NCI-H524 (cell line): ENCODE data around the gene ZNF236.
"Not testable (repeated sequence)": the region's sequence is repeated elsewhere in the genome, so short reads cannot be mapped to it uniquely, and the experiment has no call there.

Experiments
- DNase-seq, 2 experiments: peaks; one replicate each; lab custom pipeline; 2025; lab: John Stamatoyannopoulos, UW

The ZNF236 gene

GRCh38 chr18:76948345-76948744 lies 126.0 kb downstream of the ZNF236 start:
- no peak for DNase-seq

DNA sequence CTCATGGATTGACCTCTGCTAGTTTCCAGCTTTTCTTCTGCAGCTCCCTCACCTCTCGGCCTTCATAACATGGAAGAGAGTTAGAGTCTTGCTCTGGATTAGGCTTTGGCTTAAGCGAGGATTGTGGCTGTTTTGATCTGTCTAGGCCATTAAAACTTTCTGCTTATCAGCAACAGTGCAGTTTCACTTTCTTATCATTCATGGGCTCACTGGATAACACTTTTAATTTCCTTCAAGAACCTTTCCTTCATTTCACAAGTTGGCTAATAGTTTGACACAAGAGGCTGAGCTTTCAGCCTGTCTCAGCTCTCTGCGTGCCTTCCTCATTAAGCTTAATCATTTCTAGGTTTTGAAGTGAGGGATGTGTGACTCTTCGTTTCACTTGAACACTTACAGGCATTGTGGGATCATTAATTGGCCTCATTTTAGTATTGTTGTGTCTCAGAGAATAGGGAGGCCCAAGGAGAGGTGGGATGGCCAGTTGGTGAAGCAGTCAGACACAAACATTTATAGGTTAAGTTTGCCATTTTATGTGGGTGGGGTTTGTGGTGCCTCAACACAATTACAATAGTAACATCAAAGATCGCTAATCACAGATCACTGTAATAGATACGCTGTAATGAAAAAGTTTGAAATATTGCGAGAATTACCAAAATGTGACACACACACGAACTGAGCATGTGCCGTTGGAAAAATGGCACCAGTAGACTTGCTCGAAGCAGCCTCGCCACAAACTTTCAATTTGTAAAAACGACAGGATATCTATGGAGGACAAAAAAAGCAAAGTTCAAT lies 129.3 kb downstream of the ZNF236 start:
- DNase-seq, result no peak

- no peak for DNase-seq
Observed at GRCh38 chr18:76952747-76953146, 130.4 kb downstream of the ZNF236 start.

GRCh38 chr18:76953156-76953555 lies 130.8 kb downstream of the ZNF236 start:
- no peak for DNase-seq

GRCh38 chr18:76953583-76954233 lies 131.4 kb downstream of the ZNF236 start:
- no peak for DNase-seq

DNA sequence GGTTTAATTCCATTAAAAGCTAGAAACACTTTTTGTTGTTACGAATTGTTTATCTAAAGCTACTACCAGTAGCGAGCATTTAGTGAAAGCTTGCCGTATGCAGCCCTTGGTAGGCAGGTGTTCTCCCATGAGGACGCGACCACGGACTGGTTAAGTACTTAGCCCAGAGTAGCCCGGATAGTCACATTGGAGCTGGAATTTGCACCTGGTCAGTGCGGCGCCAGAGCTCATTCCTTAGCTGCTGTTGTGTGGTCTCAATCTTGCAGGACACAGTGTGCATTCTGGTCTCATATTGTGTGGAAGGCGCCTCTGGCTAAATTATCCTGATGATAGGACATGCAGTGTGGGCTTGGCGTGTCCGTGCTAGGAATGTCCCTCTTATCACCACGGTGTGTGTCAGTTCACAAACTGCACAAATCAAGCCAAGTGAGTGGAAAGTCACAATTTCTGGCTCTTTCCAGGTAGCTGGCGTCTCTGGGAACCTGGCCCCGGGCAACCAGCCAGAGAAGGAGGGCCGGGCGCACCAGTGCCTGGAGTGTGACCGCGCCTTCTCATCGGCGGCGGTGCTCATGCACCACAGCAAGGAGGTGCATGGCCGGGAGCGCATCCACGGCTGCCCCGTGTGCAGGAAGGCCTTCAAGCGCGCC lies 133.3 kb downstream of the ZNF236 start:
- no peak for DNase-seq

- no peak for DNase-seq
Observed at GRCh38 chr18:76956648-76957047, 134.3 kb downstream of the ZNF236 start.

GRCh38 chr18:76957384-76958355 lies 135.3 kb downstream of the ZNF236 start:
- DNase-seq, result no peak

DNA sequence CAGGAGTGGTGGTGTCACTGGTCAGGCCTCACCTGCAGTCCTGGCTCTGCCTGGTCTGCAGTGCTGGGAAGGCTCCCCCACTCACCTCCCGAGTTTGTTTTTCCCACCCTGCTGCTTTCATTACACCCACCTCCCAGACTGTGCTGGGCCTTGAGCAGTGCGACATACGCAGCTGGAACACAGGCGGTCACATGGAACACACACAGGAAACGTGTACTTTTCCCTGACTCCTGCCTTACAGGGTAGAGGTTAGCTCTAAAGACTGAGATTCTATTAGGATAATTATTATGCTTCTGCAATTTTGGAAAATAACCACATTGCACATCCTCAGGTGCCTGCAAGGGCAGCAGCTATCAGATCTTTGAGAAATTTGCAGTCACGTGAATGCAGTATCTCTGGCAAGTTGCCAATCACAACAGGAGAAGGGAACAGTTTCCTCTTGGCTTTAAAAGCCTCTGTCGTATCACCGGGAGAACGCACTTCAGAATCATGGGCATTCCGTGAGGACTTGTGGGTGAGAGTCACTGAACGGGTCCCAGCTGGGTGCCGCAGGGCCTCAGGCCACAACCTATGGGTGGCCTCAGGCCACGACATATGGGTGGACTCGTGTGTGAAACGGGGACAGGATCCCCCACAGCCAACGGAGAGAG lies 136.5 kb downstream of the ZNF236 start:
- no peak for DNase-seq

- no peak for DNase-seq
Observed at GRCh38 chr18:76959605-76960004, 137.2 kb downstream of the ZNF236 start.

GRCh38 chr18:76960528-76961035 lies 138.2 kb downstream of the ZNF236 start:
- no peak for DNase-seq

DNA sequence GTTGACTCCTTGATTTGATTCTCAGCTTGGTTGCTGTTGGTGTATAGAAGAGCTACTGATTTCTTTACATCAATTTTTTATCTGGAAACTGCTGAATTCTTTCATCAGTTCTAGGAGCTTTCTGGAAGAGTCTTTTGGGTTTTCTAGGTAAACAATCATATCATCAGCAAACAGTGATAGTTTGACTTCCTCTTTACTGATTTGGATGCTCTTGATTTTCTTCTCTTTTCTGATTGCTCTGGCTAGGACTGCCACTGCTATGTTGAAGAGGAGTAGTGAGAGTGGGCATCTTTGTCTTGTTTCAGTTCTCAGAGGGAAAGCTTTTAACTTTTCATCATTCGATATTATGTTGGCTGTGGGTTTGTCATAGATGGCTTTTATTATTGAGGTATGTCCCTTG lies 140.5 kb downstream of the ZNF236 start:
- no peak for DNase-seq

DNA sequence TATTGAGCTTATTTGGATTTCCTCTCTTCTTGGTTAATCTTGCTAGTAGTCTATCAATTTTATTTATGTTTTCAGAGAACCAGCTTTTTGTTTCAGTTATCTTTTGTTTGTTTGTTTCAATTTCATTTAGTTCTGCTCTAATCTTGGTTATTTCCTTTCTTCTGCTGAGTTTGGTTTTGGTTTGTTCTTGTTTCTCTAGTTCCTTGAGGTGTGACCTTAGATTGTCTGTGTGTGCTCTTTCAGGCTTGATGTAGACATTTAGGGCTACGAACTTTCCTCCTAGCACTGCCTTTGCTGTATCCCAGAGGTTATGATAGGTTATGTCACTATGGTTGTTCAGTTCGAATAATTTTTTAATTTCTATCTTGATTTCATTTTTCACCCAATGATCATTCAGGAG lies 141.6 kb downstream of the ZNF236 start:
- DNase-seq, result no peak

DNA sequence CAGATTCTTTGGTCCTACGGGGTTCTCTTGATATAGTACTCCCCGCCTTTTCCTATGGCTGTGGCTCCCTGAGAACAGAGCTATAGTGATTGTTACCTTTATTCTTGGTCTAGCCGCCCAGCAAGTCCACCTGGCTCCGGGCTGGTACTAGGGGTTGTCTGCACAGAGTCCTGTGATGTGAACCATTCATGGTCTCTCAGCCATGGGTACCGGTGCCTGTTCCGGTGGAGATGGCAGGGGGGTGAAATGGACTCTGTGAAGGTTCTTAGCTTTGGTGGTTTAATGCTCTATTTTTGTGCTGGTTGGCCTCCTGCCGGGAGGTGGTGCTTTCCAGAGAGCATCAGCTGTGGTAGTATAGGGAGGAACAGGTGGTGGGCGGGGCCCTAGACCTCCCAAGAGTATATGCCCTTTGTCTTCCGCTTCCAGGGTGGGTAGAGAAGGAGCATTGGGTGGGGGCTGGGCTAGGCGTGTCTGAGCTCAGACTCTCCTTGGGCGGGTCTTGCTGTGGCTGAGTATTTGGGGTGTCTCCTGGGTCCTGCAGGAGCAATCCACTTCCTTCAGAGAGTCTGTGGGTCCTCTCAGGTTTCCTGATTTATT lies 143.3 kb downstream of the ZNF236 start:
- not testable (repeated sequence) for DNase-seq

- DNase-seq, result not testable (repeated sequence)
Observed at GRCh38 chr18:76967299-76967698, 144.9 kb downstream of the ZNF236 start.

DNA sequence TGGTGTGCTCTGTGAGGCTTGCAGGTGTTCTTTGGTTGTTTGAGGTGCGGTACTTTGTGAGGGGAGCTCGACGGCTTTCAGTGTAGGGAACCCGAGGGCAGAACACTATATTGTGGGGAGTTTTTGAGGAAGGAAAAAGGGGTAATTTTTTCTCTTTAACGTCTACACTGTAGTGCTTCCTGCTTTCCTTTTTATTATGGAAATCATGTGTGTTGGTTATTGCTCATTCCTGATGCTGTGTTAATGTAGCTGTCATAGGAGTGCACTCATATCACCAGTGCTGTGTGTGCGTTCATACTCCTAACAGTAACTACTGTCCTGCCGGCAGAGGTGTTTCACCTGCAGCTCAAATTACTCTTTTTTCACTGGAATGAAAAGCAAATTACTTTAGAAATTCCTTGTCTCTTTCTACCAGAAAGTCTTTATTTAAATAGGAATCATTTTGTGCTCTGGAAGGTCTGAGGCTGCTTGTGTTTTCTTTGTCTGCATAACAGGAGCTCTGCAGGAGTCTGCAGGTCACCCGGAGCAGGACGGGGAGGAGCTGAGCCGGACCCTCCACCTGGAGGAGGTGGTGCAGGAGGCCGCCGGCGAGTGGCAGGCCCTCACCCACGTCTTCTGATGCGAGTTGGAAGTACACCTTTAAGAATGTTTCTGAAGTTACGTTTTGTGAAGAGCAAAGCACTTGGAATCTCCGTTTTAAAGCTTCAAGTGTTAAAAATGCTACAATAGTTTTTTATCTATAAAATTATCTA lies 145.5 kb downstream of the ZNF236 start:
- no peak for DNase-seq

GRCh38 chr18:76970770-76971559 lies 148.6 kb downstream of the ZNF236 start:
- no peak for DNase-seq

GRCh38 chr18:76972241-76972640 lies 149.9 kb downstream of the ZNF236 start:
- DNase-seq, result no peak

- no peak for DNase-seq
Observed at GRCh38 chr18:76972846-76973519, 150.6 kb downstream of the ZNF236 start.
